ENCODE data around the gene FIGLA. TPM values are rescaled to one million over a fixed set of nuclear protein-coding genes. Genes with fewer than 3 reads are reported as not detected.

Gene FIGLA
- total RNA-seq, 1 donor = not detected

DNA sequence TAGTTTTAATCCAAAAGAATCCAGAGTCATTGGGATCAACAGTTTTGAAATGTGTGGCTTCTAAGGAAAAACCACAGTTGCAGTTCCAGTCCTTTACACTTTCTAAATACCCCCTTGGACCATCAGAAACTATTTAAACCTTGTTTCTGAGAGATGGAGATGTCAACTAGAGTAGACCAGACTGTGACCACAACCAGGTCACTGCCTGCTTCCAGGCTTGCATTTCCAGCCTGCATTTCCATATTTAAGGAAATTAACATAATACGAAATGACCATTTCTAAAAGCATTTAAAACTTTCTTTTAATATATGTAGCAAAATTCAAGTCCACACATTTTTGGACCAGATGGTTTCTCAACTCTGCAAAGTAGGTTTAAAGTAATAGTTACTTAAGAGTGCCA is 60.8 kb downstream of the FIGLA start:
- no peak overlapping the region for H3K4me3 ChIP-seq (ENCODE audit: low read depth, low read length)
- TF ChIP-seq, protein P1, sequence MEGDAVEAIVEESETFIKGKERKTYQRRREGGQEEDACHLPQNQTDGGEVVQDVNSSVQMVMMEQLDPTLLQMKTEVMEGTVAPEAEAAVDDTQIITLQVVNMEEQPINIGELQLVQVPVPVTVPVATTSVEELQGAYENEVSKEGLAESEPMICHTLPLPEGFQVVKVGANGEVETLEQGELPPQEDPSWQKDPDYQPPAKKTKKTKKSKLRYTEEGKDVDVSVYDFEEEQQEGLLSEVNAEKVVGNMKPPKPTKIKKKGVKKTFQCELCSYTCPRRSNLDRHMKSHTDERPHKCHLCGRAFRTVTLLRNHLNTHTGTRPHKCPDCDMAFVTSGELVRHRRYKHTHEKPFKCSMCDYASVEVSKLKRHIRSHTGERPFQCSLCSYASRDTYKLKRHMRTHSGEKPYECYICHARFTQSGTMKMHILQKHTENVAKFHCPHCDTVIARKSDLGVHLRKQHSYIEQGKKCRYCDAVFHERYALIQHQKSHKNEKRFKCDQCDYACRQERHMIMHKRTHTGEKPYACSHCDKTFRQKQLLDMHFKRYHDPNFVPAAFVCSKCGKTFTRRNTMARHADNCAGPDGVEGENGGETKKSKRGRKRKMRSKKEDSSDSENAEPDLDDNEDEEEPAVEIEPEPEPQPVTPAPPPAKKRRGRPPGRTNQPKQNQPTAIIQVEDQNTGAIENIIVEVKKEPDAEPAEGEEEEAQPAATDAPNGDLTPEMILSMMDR (IDR thresholded peaks at IDR 0.05; ENCODE audit: insufficient read depth, low read length) = no peak
- DNase-seq (ENCODE audit: low read depth) = no peak

DNA sequence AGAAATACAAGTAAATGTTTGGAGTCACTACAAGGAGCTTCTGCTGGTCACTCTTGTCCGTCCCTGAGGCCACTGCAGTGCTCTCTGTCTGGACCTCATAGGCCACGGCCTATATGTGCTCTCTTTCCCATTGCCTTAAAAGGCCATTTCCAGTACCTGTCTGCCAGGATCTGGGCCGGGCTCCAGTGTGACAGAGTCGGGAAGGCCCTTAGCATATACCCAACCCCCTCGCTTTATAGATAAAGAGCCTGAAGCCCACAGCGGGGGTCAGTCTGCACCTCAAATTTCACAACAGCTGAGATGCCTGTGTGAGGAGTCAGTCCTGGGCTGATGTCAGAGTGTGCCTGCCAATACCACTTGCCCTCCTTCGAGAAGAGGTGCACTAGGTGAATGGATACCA is 62.3 kb downstream of the FIGLA start:
- no peak for DNase-seq (ENCODE audit: low read depth)
- no peak overlapping the region for H3K4me3 ChIP-seq (ENCODE audit: low read depth, low read length)
- TF ChIP-seq, protein P1 (IDR thresholded peaks at IDR 0.05; ENCODE audit: insufficient read depth, low read length) = no peak

Small RNAs within 50 kb of the gene (small RNA-seq; reads per million reads assigned to genes)
- gene HMGN2P21 = not detected

Other genes starting within 250 kb of the FIGLA start
- gene TGFA, start 236.8 kb downstream of the FIGLA start, total RNA-seq (ENCODE audit: low replicate concordance) = not detected in 2 replicates
- 0.36 and 17.3 TPM in 2 replicates for gene ADD2, start 22.4 kb downstream of the FIGLA start, total RNA-seq (ENCODE audit: low replicate concordance)
- gene CLEC4F, start 30.0 kb upstream of the FIGLA start, total RNA-seq (ENCODE audit: low replicate concordance) = not detected in 2 replicates
- not detected in 2 replicates for gene CD207, start 45.2 kb upstream of the FIGLA start, total RNA-seq (ENCODE audit: low replicate concordance)
- gene VAX2, start 109.9 kb upstream of the FIGLA start, total RNA-seq (ENCODE audit: low replicate concordance) = 0.82 and 1.4 TPM in 2 replicates
- gene ATP6V1B1, start 145.3 kb upstream of the FIGLA start, total RNA-seq (ENCODE audit: low replicate concordance) = 0.09 and 0.57 TPM in 2 replicates
- gene ANKRD53, start 188.0 kb upstream of the FIGLA start, total RNA-seq (ENCODE audit: low replicate concordance) = 1.1 and 6.5 TPM in 2 replicates
- 11.8 and 44.2 TPM in 2 replicates for gene TEX261, start 204.2 kb upstream of the FIGLA start, total RNA-seq (ENCODE audit: low replicate concordance)